Endothelial cell of umbilical vein (primary cell): ENCODE data around the gene IGSF9B.

Experiments
- CTCF ChIP-seq, 2 donors: IDR thresholded peaks; 1 replicate in 1 of 2; 2 replicates in 1 of 2; pipeline ENCODE4 v1.5.1; 2011; ENCODE audit warnings: low read length in 2 of 2, mild to moderate bottlenecking in 2 of 2, moderate library complexity in 2 of 2, control low read depth in 1 of 2, inconsistent platforms in 1 of 2, low read depth in 1 of 2; ENCODE audit not compliant: insufficient read depth in 1 of 2; ENCODE audit errors: extremely low read depth in 1 of 2
- EZH2 ChIP-seq: IDR thresholded peaks from 2 replicates; pipeline ENCODE4 v1.6.1; 2012; ENCODE audit warnings: borderline replicate concordance, low read depth, mild to moderate bottlenecking, moderate library complexity, low read length, inconsistent platforms; ENCODE audit not compliant: severe bottlenecking
- JUN ChIP-seq: IDR thresholded peaks from 2 replicates; pipeline ENCODE4 v1.6.1; 2011; ENCODE audit warnings: borderline replicate concordance, low read depth; ENCODE audit not compliant: insufficient read length, insufficient read depth
- MYC ChIP-seq: IDR thresholded peaks from one replicate; pipeline ENCODE4 v1.6.1; 2011; ENCODE audit warnings: mild to moderate bottlenecking, low read depth, low read length
- POLR2A ChIP-seq: IDR thresholded peaks from 2 replicates; pipeline ENCODE4 v1.6.1; 2012; ENCODE audit warnings: low read depth, mild to moderate bottlenecking, control low read depth, low read length
- POLR2AphosphoS5 ChIP-seq: IDR thresholded peaks from 2 replicates; pipeline ENCODE4 v1.6.1; 2012; ENCODE audit warnings: low read depth, mild to moderate bottlenecking, control low read depth, low read length, moderate library complexity; ENCODE audit not compliant: insufficient read depth

- no peak for TF ChIP-seq CTCF (IDR thresholded peaks at IDR 0.05; ENCODE audit: extremely low read depth in 1 of 2, insufficient read depth in 1 of 2, low read depth in 1 of 2, low read length in 2 of 2)
- no peak for TF ChIP-seq EZH2
- TF ChIP-seq MYC = no peak
- TF ChIP-seq JUN = no peak
- TF ChIP-seq POLR2A = no peak
- no peak for TF ChIP-seq POLR2AphosphoS5
Observed at GRCh38 chr11:133911171-133911570, 45.6 kb downstream of the IGSF9B start.
